GM12801 (cell line): ENCODE measurements around the gene MYG1.

Source experiments
- TF ChIP-seq, protein P1 (sequence below): IDR thresholded peaks from one replicate; pipeline ENCODE4 v1.5.1; 2011; ENCODE audit warnings: control low read depth; ENCODE audit not compliant: insufficient read length; ENCODE audit errors: extremely low read depth

Gene MYG1

DNA sequence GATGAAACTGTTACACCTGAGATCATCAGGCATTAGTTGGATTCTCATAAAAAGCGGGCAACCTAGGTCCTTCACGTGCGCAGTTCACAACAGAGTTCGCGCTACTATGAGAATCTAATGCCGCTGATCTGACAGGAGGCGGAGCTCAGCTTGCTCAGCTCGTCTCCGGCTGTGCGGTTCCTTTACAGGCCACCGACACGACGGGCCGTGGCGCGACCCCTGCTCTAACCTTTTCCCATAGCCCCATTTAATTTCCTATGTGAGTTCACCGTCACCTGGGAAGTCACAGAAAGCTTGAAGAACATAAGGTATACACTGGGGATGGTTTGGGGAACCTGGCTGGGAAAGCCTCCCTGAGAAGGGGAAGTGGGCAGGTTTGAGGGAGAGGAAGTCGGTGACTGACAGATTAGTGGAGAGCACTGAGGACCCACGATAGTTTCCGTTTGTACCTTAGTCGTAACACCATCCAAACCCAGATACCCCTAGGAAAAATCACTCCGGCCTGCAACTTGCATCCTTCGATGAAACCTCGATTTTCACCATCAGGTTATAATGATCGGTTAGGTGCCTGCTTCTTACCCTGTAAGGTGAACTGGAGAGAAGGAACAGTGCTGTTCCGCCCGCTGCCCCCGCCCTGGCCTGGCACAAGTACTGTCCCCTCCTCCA is 24.8 kb downstream of the MYG1 start:
- TF ChIP-seq, protein P1, sequence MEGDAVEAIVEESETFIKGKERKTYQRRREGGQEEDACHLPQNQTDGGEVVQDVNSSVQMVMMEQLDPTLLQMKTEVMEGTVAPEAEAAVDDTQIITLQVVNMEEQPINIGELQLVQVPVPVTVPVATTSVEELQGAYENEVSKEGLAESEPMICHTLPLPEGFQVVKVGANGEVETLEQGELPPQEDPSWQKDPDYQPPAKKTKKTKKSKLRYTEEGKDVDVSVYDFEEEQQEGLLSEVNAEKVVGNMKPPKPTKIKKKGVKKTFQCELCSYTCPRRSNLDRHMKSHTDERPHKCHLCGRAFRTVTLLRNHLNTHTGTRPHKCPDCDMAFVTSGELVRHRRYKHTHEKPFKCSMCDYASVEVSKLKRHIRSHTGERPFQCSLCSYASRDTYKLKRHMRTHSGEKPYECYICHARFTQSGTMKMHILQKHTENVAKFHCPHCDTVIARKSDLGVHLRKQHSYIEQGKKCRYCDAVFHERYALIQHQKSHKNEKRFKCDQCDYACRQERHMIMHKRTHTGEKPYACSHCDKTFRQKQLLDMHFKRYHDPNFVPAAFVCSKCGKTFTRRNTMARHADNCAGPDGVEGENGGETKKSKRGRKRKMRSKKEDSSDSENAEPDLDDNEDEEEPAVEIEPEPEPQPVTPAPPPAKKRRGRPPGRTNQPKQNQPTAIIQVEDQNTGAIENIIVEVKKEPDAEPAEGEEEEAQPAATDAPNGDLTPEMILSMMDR = no peak

DNA sequence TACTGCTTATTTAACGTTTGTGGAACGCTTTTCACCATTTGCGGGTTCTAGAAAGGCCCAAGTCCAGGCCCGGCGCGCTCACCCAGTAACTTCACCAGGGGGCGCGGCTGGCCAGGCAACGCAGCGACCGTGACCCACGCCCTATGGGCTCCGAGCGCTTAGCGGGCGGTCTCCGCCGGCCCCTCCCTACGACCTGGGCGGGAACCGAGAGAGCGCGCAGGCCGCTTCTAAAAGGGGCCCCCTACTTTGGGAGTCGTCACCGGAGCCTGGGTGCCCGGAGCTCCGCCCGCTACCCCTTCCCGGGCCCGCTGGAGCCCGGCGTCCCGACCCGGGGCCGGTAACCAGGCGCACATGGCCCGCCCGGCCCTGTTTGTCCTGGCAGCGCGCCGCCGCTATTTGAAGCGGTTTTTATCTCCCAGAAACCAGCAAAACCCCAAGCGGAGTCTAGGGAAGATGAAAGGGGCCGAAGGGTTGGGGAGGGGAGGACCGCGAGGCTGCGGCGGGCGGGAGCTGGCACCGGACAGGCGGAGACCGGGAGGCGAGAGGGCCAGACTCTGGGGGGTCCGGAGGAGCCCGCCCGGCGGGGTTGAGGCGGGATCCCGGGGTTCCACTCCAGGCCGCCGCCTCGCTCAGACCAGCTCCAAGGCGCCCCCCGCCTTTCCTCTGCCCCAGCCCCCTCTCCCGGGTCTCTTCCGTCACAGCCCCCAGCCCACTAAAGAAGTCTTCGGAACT is 25.4 kb downstream of the MYG1 start:
- TF ChIP-seq, protein P1 = no peak

DNA sequence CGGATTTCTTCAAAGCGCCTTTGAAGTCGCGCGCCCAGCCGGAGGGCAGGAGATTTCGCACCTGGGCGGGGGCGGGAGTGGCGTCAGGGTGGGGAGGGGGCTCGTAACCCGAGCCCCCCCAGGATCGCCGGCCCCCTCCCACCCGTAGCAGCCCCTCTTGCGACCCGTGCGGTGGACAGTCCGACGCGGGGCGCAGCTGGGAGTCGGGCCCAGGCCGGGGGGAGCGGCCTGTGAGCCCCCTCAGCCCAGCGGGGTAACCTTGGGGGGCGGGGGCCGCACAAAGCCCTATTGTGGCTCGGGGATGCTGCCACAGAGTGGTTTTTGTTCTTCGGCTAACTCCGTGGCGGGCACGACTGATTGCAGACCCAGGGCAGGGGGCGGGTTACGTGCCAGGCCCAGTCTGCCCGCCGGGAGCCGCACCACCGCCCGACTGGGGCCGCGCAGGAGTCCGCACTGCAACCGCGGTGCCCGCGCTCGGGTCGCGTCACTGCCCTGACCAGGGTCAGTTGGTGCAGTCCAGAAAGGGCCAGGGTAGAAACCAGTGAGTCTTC is 26.1 kb downstream of the MYG1 start:
- TF ChIP-seq, protein P1 = no peak

DNA sequence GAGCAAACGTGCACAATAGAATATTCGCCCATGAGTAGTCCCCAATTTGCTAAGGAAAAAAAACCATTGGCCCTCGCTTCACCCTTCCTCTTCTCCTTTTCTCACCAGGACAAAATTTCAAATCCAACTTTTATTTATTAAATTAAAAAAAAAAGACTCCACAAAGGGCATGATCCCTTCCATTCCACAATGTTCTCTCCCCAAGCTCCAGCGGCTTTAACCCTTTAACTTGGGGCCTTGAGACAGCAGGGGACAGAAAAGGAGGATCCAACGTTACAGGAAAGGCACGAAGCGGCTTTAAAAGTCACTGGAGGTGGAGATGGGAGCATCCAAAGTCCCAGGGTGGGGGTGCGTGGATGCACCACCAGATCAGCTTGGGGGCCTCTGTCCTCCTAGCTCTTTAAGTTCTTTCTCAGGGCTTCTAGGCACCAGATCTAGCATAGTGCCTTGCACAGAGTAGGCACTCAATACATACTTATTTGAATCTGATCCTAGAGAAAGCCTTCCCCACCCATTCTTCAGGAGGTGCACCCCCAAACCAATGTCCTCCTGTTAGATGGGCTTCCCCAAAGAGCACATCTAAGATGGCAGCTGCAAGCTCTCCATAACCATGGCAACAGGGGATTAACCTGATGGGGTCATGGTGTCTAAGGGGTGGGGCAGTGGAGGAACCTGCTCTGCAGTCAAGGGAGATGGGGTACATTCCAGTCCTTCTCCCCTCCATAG is 27.1 kb downstream of the MYG1 start:
- TF ChIP-seq, protein P1 = no peak

DNA sequence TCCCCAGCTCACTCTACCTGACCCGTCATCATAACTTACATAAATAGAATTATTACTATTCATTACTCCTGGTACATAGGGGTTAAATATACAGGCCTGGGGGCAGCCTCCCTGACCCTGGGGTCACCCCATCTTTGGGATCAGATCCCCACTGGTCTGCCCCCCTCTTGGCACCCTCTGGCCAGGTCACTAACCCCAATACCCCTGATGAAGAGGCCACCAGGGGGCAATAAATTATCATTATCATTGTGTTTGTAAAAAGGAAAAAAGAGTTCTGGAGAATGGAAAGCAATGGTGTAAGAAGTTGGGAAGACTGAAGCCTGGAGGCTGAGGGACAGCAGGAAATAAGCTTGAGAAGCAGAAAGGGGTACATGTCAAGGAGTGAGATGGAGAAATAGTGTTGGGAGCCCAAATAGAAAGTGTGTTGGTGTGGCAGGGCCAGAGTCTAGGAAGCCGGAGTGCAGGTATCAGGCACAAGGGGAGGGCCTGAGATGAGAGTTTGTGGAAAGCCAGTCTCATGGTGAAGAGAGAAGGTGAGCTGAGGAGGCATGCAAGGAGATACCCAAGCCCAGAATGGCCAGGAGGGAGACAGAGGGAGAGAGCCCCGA is 28.0 kb downstream of the MYG1 start:
- TF ChIP-seq, protein P1 = no peak

DNA sequence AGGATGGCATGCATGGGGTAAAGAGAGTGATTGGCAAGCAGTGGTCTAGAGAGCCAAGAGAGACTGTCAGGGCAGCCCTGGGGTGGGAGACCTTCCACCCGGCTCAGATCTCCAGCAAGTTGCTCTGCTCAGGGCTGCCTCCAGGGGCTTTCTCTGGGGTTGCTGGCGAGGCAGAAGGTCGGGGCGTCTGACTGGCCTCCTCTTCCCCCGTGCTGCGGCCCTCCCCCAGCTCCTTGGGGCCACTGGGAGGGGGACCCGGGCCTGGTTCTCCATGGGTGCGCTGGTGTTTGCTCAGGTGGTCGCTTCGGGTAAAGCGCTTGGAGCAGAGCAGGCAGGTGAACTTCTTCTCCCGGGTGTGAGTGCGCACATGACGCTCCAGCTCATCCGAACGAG is 28.5 kb downstream of the MYG1 start:
- TF ChIP-seq, protein P1 = no peak

DNA sequence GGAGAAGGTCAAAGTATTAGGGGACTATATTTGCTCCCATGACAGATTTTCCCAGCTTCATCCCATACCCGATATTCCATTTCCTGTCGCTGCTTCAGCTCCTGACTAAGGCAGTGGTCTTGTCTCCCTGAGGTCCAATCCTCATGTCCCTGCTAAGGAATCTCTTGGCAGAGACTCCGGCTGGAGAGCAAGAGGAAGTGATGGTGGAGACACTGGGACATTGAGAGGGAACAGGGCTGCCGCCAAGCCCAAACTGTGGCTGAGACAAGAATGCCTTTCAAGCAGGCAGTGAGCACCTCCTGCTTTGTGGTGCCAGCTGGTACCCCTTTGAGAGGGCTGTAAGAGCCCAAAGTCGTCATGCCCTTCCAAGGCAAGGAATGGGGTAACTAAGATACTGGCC is 31.2 kb downstream of the MYG1 start:
- TF ChIP-seq, protein P1 = no peak
